Measurements from ENCODE around the gene ANKRD61. TPM values are rescaled to one million over a fixed set of nuclear protein-coding genes. Genes with fewer than 3 reads are reported as not detected.

ANKRD61 gene
- total RNA-seq, 1 experiment from 2014 or later, result 0.26 TPM

- Histone ChIP-seq H3K9me3 (ENCODE audit: low read length) (no peaks in the 10 kb centered on the region), H3K4me1 (ENCODE audit: insufficient read depth, low read length) (peaks cover 4% of the 10 kb centered on the region), H3K4me2 (ENCODE audit: low read length) (no peak overlapping the region), H3K36me3 (ENCODE audit: low read depth, low read length) (peaks cover 35% of the 10 kb centered on the region), H3F3A (ENCODE audit: low read length, unreplicated experiment) (no peaks in the 10 kb centered on the region), H3K9ac (ENCODE audit: low read length) (no peak overlapping the region), H3K9me2 (replicated peaks; ENCODE audit: low read length) (no peaks in the 10 kb centered on the region), H3K27ac (ENCODE audit: low read length) (no peak overlapping the region), H2AFZ (ENCODE audit: low read length) (no peak overlapping the region), H3K79me2 (ENCODE audit: low read length) (peaks cover 19% of the 10 kb centered on the region), H3K27me3 (ENCODE audit: low read length) (no peaks in the 10 kb centered on the region), H3K4me3 (ENCODE audit: low read length) (no peak overlapping the region), H4K20me1 (ENCODE audit: low read length) (no peaks in the 10 kb centered on the region)
- DNase-seq, result no peak
- no TSS peak for BruUV-seq (replicated peaks)
- ATAC-seq, result peak; percentile 46; the same call in 1 of the 2 replicates
- intact Hi-C loops (cut with micrococcal nuclease), result no loop called here
- TF ChIP-seq CTCF (conservative IDR thresholded peaks at IDR 0.05; ENCODE audit: low read depth, low read length), result no peak
- no peak for TF ChIP-seq EZH2phosphoT487 (IDR thresholded peaks at IDR 0.05; ENCODE audit: borderline replicate concordance, low read length)
- TF ChIP-seq EZH2 (IDR thresholded peaks at IDR 0.05; ENCODE audit: low read length, unreplicated experiment), result no peak
- ChIA-PET CTCF (no interaction called here), POLR2A (ENCODE audit: unreplicated experiment) (no interaction called here)
These were observed 15.1 kb upstream of the ANKRD61 start for GRCh38 chr7:6015917-6016652.

GRCh38 chr7:6016653-6016966, 14.6 kb upstream of the ANKRD61 start:
- no peak overlapping the region for H3K9ac ChIP-seq (ENCODE audit: low read length)
- no peak overlapping the region for H3K4me2 ChIP-seq (ENCODE audit: low read length)
- no peak overlapping the region for H3K27ac ChIP-seq (ENCODE audit: low read length)
- H3K4me1 ChIP-seq (ENCODE audit: insufficient read depth, low read length), result peaks cover 4% of the 10 kb centered on the region
- H3K27me3 ChIP-seq (ENCODE audit: low read length), result no peaks in the 10 kb centered on the region
- H3K79me2 ChIP-seq (ENCODE audit: low read length), result peaks cover 14% of the 10 kb centered on the region
- H3K9me2 ChIP-seq (replicated peaks; ENCODE audit: low read length), result no peaks in the 10 kb centered on the region
- BruUV-seq (replicated peaks), result no TSS peak
- no peaks in the 10 kb centered on the region for H3K9me3 ChIP-seq (ENCODE audit: low read length)
- H3F3A ChIP-seq (ENCODE audit: low read length, unreplicated experiment), result no peaks in the 10 kb centered on the region
- no peaks in the 10 kb centered on the region for H4K20me1 ChIP-seq (ENCODE audit: low read length)
- no peak for DNase-seq
- TF ChIP-seq CTCF (conservative IDR thresholded peaks at IDR 0.05; ENCODE audit: low read depth, low read length) (no peak), EZH2phosphoT487 (IDR thresholded peaks at IDR 0.05; ENCODE audit: borderline replicate concordance, low read length) (no peak), EZH2 (IDR thresholded peaks at IDR 0.05; ENCODE audit: low read length, unreplicated experiment) (no peak)
- POLR2A ChIA-PET (ENCODE audit: unreplicated experiment), result no interaction called here
- peaks cover 37% of the 10 kb centered on the region for H3K36me3 ChIP-seq (ENCODE audit: low read depth, low read length)
- H3K4me3 ChIP-seq (ENCODE audit: low read length), result no peak overlapping the region
- H2AFZ ChIP-seq (ENCODE audit: low read length), result no peak overlapping the region
- CTCF ChIA-PET, result no interaction called here
- intact Hi-C loops (cut with micrococcal nuclease), result no loop called here
- ATAC-seq, result no peak

Measured in PC-3 (cell line).